Left lung (tissue), 10 donors: Measurements from ENCODE around the gene ESPNL. TPM values are rescaled to one million over a fixed set of nuclear protein-coding genes. Genes with fewer than 3 reads are reported as not detected.

Experiments
- ATAC-seq: fragments of 200-7000 bp; cut with Tn5 transposase; one replicate; pipeline ENCODE4 v1.9.1; 2020; ENCODE audit warnings: moderate library complexity
- DNase-seq, 4 donors: peaks; one replicate each; pipeline ENCODE4 v3.0.0-alpha.2; 2013 to 2020
- H3K27ac ChIP-seq, 2 donors: fragments of 200-600 bp; sonication (generic) in 1 of 2; one replicate each; pipeline versions ENCODE4 v1.5.0 to v1.8.0; 2020 to 2021
- H3K27me3 ChIP-seq, 2 donors: fragments of 200-600 bp; sonication (generic) in 1 of 2; one replicate each; pipeline versions ENCODE4 v1.5.0 to v1.8.0; 2020 to 2021
- H3K36me3 ChIP-seq, 2 donors: fragments of 200-600 bp; sonication (generic) in 1 of 2; one replicate each; pipeline versions ENCODE4 v1.5.0 to v1.8.0; 2020 to 2021
- H3K4me1 ChIP-seq, 2 donors: fragments of 200-600 bp; one replicate each; pipeline ENCODE4 v1.8.0; 2021
- H3K4me3 ChIP-seq, 2 donors: fragments of 200-600 bp; sonication (generic) in 1 of 2; one replicate each; pipeline versions ENCODE4 v1.5.0 to v1.8.0; 2020 to 2021; ENCODE audit warnings: mild to moderate bottlenecking in 1 of 2
- H3K9me3 ChIP-seq, 2 donors: fragments of 200-600 bp; sonication (generic) in 1 of 2; one replicate each; pipeline versions ENCODE4 v1.5.0 to v1.8.0; 2020 to 2021
- intact Hi-C, 2 donors: fragments of 100-400 bp; cut with DNase I; formaldehyde crosslinking; loops; one replicate each; pipeline versions ENCODE4 v1.11.2 to v1.14.2; 2022
- polyA plus RNA-seq, 6 donors: library from polyadenylated mRNA; unstranded; fragments of 120-200 nt; gene quantifications; one replicate each; pipeline ENCODE4 v1.2.1, GENCODE V29; 2013; ENCODE audit not compliant: insufficient read length in 6 of 6
- total RNA-seq, 2 donors: library from RNA; stranded (reverse); fragmentation: NEBNext Ultra II Directional; extraction: Animal tissue kit (Norgen Biotek cat#: 25700); gene quantifications; one replicate each; pipeline ENCODE4 v1.2.1, GENCODE V29; 2021
- TF ChIP-seq, protein P1 (sequence below), 2 donors: fragments of 200-600 bp; sonication (generic) in 1 of 2; IDR thresholded peaks; one replicate each; pipeline versions ENCODE4 v1.5.0 to v1.8.0; 2021; ENCODE audit warnings: antibody characterized with exemption in 2 of 2
- donor health status: DM: no; HTN: yes; CAD: no.
- donor health status: DM: no; HTN: no; CAD: no.

The ESPNL gene
- total and polyA plus RNA-seq, 8 donors, result 0.55 to 6.7 (median 2.0) TPM

DNA sequence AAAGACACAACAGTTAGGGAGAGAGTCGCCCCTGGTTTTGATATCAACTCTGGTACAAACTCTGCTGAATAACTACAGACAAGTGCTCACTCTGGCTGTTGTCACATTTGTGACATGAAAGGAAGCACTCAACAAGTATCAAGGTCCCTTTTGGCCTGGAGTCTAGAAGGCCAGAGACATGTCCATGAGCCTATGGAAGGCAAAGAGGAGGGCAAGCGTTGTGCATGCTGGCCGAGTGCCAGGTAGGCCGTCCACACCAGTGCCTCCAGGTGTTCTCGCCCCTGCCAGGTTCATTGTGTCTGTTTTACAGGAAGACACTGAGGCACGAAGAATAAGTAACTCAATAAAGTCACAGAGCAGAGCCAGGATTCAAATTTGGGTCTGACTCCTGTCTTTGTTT is 82.2 kb downstream of the ESPNL start:
- no peak for ATAC-seq
- TF ChIP-seq, protein P1, sequence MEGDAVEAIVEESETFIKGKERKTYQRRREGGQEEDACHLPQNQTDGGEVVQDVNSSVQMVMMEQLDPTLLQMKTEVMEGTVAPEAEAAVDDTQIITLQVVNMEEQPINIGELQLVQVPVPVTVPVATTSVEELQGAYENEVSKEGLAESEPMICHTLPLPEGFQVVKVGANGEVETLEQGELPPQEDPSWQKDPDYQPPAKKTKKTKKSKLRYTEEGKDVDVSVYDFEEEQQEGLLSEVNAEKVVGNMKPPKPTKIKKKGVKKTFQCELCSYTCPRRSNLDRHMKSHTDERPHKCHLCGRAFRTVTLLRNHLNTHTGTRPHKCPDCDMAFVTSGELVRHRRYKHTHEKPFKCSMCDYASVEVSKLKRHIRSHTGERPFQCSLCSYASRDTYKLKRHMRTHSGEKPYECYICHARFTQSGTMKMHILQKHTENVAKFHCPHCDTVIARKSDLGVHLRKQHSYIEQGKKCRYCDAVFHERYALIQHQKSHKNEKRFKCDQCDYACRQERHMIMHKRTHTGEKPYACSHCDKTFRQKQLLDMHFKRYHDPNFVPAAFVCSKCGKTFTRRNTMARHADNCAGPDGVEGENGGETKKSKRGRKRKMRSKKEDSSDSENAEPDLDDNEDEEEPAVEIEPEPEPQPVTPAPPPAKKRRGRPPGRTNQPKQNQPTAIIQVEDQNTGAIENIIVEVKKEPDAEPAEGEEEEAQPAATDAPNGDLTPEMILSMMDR (IDR thresholded peaks at IDR 0.05), result no peak
- no peak overlapping the region for H3K27ac ChIP-seq
- H3K36me3 ChIP-seq, result peaks cover 18 to 100% of the 10 kb centered on the region in 2 donors
- H3K4me1 ChIP-seq, result no peaks in the 10 kb centered on the region
- intact Hi-C loops, result no loop called here
- H3K9me3 ChIP-seq, result no peaks in the 10 kb centered on the region
- DNase-seq, result no peak
- H3K4me3 ChIP-seq, result no peak overlapping the region
- H3K27me3 ChIP-seq, result no peaks in the 10 kb centered on the region

Other genes with a start within 250 kb of the ESPNL start
- 1 to 10 TPM; 7.0 to 8.6 TPM for gene RAMP1, start 240.7 kb upstream of the ESPNL start, total RNA-seq
- gene RAMP1, start 240.7 kb upstream of the ESPNL start, polyA plus RNA-seq, result 10 to 100 TPM in 3 of 6 donors, 1 to 10 TPM in 3; 6.8 to 12.6 (median 9.6) TPM
- gene UBE2F, start 133.3 kb upstream of the ESPNL start, total RNA-seq, result 10 to 100 TPM; 48.5 to 58.9 TPM
- 10 to 100 TPM; 33.9 to 41.4 (median 34.5) TPM for gene UBE2F, start 133.3 kb upstream of the ESPNL start, polyA plus RNA-seq
- 10 to 100 TPM; 10.9 to 20.9 TPM for gene SCLY, start 39.3 kb upstream of the ESPNL start, total RNA-seq
- gene SCLY, start 39.3 kb upstream of the ESPNL start, polyA plus RNA-seq, result 10 to 100 TPM; 12.9 to 17.8 (median 15.2) TPM
- gene KLHL30, start 38.3 kb downstream of the ESPNL start, total RNA-seq, result 1 to 10 TPM in 1 of 2 donors, under 1 TPM in 1; 0.96 to 1.0 TPM
- under 1 TPM; 0.06 to 0.18 (median 0.13) TPM for gene KLHL30, start 38.3 kb downstream of the ESPNL start, polyA plus RNA-seq
- 1 to 10 TPM in 1 of 2 donors, under 1 TPM in 1; 0.68 to 1.4 TPM for gene ERFE, start 58.6 kb downstream of the ESPNL start, total RNA-seq
- under 1 TPM; 0.15 to 0.77 (median 0.47) TPM for gene ERFE, start 58.6 kb downstream of the ESPNL start, polyA plus RNA-seq
- 10 to 100 TPM; 30.6 to 40.5 TPM for gene ILKAP, start 103.4 kb downstream of the ESPNL start, total RNA-seq
- 10 to 100 TPM; 43.2 to 57.3 (median 47.7) TPM for gene ILKAP, start 103.4 kb downstream of the ESPNL start, polyA plus RNA-seq
- gene HES6, start 139.7 kb downstream of the ESPNL start, total RNA-seq, result 1 to 10 TPM; 7.6 to 8.8 TPM
- 1 to 10 TPM; 2.9 to 5.2 (median 4.4) TPM for gene HES6, start 139.7 kb downstream of the ESPNL start, polyA plus RNA-seq
- 10 to 100 TPM in 1 of 2 donors, 1 to 10 TPM in 1; 7.7 to 14.2 TPM for gene PER2, start 188.3 kb downstream of the ESPNL start, total RNA-seq
- 10 to 100 TPM in 1 of 6 donors, 1 to 10 TPM in 5; 8.3 to 10.1 (median 8.8) TPM for gene PER2, start 188.3 kb downstream of the ESPNL start, polyA plus RNA-seq
- gene TRAF3IP1, start 220.2 kb downstream of the ESPNL start, total RNA-seq, result 10 to 100 TPM; 11.6 to 21.2 TPM
- gene TRAF3IP1, start 220.2 kb downstream of the ESPNL start, polyA plus RNA-seq, result 10 to 100 TPM; 17.8 to 22.6 (median 19.7) TPM